PC-9 (cell line): ENCODE results near the gene CRISPLD2. TPM values are rescaled to one million over a fixed set of nuclear protein-coding genes. Genes with fewer than 3 reads are reported as not detected.

Source experiments
- BruUV-seq: library from RNA; stranded (reverse); fragments of 400-500 nt; replicated peaks from 2 replicates; lab custom pipeline; 2021; lab: Mats Ljungman, UMichigan
- CTCF ChIA-PET: fragments of 300-600 bp; sonication (Branson Sonifier 250); formaldehyde crosslinking; loops from one replicate; lab custom pipeline; 2022; ENCODE audit warnings: antibody characterized with exemption; lab: Charles Lee
- POLR2A ChIA-PET: fragments of 300-600 bp; sonication (Branson Sonifier 250); formaldehyde crosslinking; loops from one replicate; lab custom pipeline; 2022; ENCODE audit warnings: antibody characterized with exemption; ENCODE audit not compliant: unreplicated experiment; lab: Charles Lee
- DNase-seq, 2 experiments: peaks; one replicate each; pipeline versions ENCODE4 v3.0.0 to v3.0.0-alpha.2; 2015 to 2022; ENCODE audit warnings: mixed read lengths in 1 of 2
- H2AFZ ChIP-seq: fragments of 200-600 bp; sonication (generic); 2 replicates; pipeline ENCODE4 v1.8.1; 2017; ENCODE audit warnings: antibody characterized with exemption
- H3F3A ChIP-seq: fragments of 200-600 bp; sonication (generic); 2 replicates; pipeline ENCODE4 v1.8.1; 2017; ENCODE audit warnings: antibody characterized with exemption, mild to moderate bottlenecking, low read depth; ENCODE audit not compliant: insufficient read depth
- H3K27ac ChIP-seq: fragments of 200-600 bp; sonication (generic); 2 replicates; pipeline ENCODE4 v1.6.1; 2016; ENCODE audit warnings: mixed run types
- H3K27me3 ChIP-seq: fragments of 200-600 bp; sonication (generic); 2 replicates; pipeline ENCODE4 v1.6.1; 2016; ENCODE audit warnings: low read depth, mixed run types; ENCODE audit not compliant: insufficient read depth
- H3K36me3 ChIP-seq: fragments of 200-600 bp; sonication (generic); 2 replicates; pipeline ENCODE4 v1.6.1; 2016; ENCODE audit warnings: low read depth, mixed run types
- H3K4me1 ChIP-seq: fragments of 200-600 bp; sonication (generic); replicated peaks from 2 replicates; pipeline ENCODE4 v1.6.1; 2016; ENCODE audit warnings: mixed run types; ENCODE audit not compliant: insufficient read depth
- H3K4me2 ChIP-seq: fragments of 200-600 bp; sonication (generic); 2 replicates; pipeline ENCODE4 v1.6.1; 2017; ENCODE audit warnings: mixed run types
- H3K4me3 ChIP-seq: fragments of 200-600 bp; sonication (generic); 2 replicates; pipeline ENCODE4 v1.6.1; 2016; ENCODE audit warnings: mixed run types
- H3K79me2 ChIP-seq: fragments of 200-600 bp; sonication (generic); 2 replicates; pipeline ENCODE4 v1.6.1; 2017; ENCODE audit warnings: low read depth, mixed run types
- H3K9me2 ChIP-seq: fragments of 200-600 bp; sonication (generic); 2 replicates; pipeline ENCODE4 v1.8.1; 2017; ENCODE audit warnings: mild to moderate bottlenecking; ENCODE audit not compliant: insufficient read depth
- H3K9me3 ChIP-seq: fragments of 200-600 bp; sonication (generic); 2 replicates; pipeline ENCODE4 v1.8.1; 2016; ENCODE audit warnings: low read depth; ENCODE audit not compliant: insufficient read depth
- H4K20me1 ChIP-seq: fragments of 200-600 bp; sonication (generic); 2 replicates; pipeline ENCODE4 v1.8.1; 2017; ENCODE audit not compliant: insufficient read depth
- EZH2 ChIP-seq: fragments of 200-600 bp; sonication (generic); IDR thresholded peaks from 2 replicates; pipeline ENCODE4 v1.8.0; 2017; ENCODE audit warnings: antibody characterized with exemption, low read depth
- intact Hi-C: fragments of 100-400 bp; cut with micrococcal nuclease; formaldehyde crosslinking; loops from one replicate; pipeline ENCODE4 v1.10.0; 2022; ENCODE audit not compliant: unreplicated experiment
- total RNA-seq: library from RNA; stranded (reverse); gene quantifications from 2 replicates; pipeline ENCODE4 v1.2.3, GENCODE V29; 2021
- TF ChIP-seq, protein P1 (sequence below): fragments of 200-600 bp; sonication (generic); conservative IDR thresholded peaks from 2 replicates; pipeline ENCODE4 v1.6.1; 2017; ENCODE audit warnings: mixed run types, antibody characterized with exemption, mild to moderate bottlenecking, moderate library complexity

CRISPLD2 gene
- total RNA-seq, 1 experiment from 2014 or later: 18.6 TPM

DNA sequence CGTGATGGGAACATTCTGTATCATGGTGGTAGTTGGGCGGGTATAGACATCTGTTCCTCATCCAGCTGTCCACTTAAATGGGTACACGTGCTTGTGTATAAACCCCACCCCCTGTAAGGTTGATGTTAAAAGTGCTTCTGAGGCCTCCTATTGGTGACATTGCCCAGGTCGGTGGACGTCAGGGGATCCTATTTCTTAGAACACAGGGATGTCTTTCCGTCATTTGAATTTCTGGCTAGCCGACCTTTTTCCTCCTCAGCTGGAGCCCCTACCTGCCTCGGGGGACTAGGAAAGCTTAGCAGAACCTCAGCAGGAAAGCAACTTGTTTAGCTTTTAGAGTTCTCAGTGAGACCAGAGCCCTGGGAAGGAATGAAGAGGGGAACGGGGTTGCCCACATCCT, 16.6 kb upstream of the CRISPLD2 start:
- no peaks in the 10 kb centered on the region for H3K9me2 ChIP-seq
- no peak overlapping the region for H2AFZ ChIP-seq
- no peak overlapping the region for H3K27ac ChIP-seq
- intact Hi-C loops: no loop called here
- no TSS peak for BruUV-seq
- TF ChIP-seq, protein P1, sequence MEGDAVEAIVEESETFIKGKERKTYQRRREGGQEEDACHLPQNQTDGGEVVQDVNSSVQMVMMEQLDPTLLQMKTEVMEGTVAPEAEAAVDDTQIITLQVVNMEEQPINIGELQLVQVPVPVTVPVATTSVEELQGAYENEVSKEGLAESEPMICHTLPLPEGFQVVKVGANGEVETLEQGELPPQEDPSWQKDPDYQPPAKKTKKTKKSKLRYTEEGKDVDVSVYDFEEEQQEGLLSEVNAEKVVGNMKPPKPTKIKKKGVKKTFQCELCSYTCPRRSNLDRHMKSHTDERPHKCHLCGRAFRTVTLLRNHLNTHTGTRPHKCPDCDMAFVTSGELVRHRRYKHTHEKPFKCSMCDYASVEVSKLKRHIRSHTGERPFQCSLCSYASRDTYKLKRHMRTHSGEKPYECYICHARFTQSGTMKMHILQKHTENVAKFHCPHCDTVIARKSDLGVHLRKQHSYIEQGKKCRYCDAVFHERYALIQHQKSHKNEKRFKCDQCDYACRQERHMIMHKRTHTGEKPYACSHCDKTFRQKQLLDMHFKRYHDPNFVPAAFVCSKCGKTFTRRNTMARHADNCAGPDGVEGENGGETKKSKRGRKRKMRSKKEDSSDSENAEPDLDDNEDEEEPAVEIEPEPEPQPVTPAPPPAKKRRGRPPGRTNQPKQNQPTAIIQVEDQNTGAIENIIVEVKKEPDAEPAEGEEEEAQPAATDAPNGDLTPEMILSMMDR: no peak
- TF ChIP-seq EZH2: no peak
- H3K9me3 ChIP-seq: no peaks in the 10 kb centered on the region
- no peaks in the 10 kb centered on the region for H3K27me3 ChIP-seq
- H3K4me1 ChIP-seq: peaks cover 18% of the 10 kb centered on the region
- ChIA-PET POLR2A (no interaction called here), CTCF (no interaction called here)
- H3F3A ChIP-seq: peaks cover 27% of the 10 kb centered on the region; the same call in 1 of the 2 replicates
- no peak for DNase-seq
- no peak overlapping the region for H3K4me2 ChIP-seq
- no peak overlapping the region for H3K4me3 ChIP-seq
- H4K20me1 ChIP-seq: no peaks in the 10 kb centered on the region
- no peaks in the 10 kb centered on the region for H3K79me2 ChIP-seq
- H3K36me3 ChIP-seq: no peaks in the 10 kb centered on the region

- Histone ChIP-seq H3K79me2 (no peaks in the 10 kb centered on the region), H3K27me3 (no peaks in the 10 kb centered on the region), H3K27ac (no peak overlapping the region), H3K9me2 (no peaks in the 10 kb centered on the region), H3K4me3 (no peak overlapping the region), H3K4me2 (no peak overlapping the region), H3F3A (peaks cover 27% of the 10 kb centered on the region; the same call in 1 of the 2 replicates), H3K9me3 (no peaks in the 10 kb centered on the region), H3K36me3 (no peaks in the 10 kb centered on the region), H3K4me1 (peaks cover 18% of the 10 kb centered on the region), H2AFZ (no peak overlapping the region), H4K20me1 (no peaks in the 10 kb centered on the region)
- no TSS peak for BruUV-seq
- no peak for DNase-seq
- TF ChIP-seq, protein P1: no peak
- no peak for TF ChIP-seq EZH2
- intact Hi-C loops: no loop called here
- POLR2A ChIA-PET: interaction anchor here (0.7 kb wide), 1 partner anchor 15 kb away, joined by 3 read pairs; no protein-coding TSS in a partner anchor
- CTCF ChIA-PET: no interaction called here
Observed at GRCh38 chr16:84804326-84804725, 15.5 kb upstream of the CRISPLD2 start.

DNA sequence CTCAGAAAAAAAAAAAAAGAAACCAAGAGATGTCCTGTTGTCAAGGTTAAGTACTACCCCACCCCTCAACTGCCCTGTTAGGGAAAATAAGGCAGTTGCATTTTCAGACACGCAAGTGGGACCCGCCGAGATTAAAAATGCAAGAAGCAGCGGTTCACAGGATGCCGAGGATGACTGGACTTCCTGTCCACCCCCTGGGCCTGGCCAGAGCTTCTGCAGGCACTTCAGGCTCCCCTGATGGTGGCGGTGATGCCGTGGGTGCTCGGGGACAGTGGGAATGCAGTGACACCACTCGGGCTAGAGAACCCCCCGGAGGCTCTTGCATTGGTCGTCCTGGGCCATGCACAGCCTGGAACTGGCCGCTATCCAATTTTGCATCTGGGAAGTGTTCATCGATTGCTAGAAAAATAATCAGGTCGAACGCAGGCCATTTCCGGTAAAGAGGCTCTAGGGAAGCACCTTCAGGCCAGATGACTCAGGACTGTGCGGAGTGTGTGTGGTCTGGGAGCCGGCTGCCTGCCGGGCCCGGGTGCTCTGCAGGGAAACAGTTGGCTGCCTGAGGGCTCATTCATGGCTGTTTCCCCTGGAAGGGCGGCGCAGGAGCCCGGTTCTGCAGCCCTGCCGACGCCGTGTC, 13.4 kb upstream of the CRISPLD2 start:
- peak overlapping the region; percentile 58 for H2AFZ ChIP-seq
- peaks cover 18% of the 10 kb centered on the region for H3K4me1 ChIP-seq
- no peaks in the 10 kb centered on the region for H3K36me3 ChIP-seq
- H3K27ac ChIP-seq: peak overlapping the region; percentile 38
- H3K9me3 ChIP-seq: no peaks in the 10 kb centered on the region
- BruUV-seq: no TSS peak
- TF ChIP-seq EZH2: no peak
- TF ChIP-seq, protein P1: no peak
- intact Hi-C loops: loop anchor here (1.0 kb wide), 1 partner anchor 20 kb away; no protein-coding TSS in a partner anchor
- H3K27me3 ChIP-seq: no peaks in the 10 kb centered on the region
- DNase-seq: peak; percentile 76 to 86
- peak overlapping the region; percentile 61 for H3K4me3 ChIP-seq
- H3K9me2 ChIP-seq: no peaks in the 10 kb centered on the region
- ChIA-PET POLR2A (interaction anchor here (0.6 to 0.7 kb wide), 2 partner anchors 45 to 241 kb away, joined by 3 read pairs; no protein-coding TSS in a partner anchor), CTCF (interaction anchor here (0.6 to 0.7 kb wide), 2 partner anchors 18 to 46 kb away, joined by 3 to 7 read pairs; no protein-coding TSS in a partner anchor)
- H4K20me1 ChIP-seq: no peaks in the 10 kb centered on the region
- H3K4me2 ChIP-seq: peak overlapping the region; percentile 77
- H3F3A ChIP-seq: peaks cover 27% of the 10 kb centered on the region; the same call in 1 of the 2 replicates
- no peaks in the 10 kb centered on the region for H3K79me2 ChIP-seq
